Measurements from ENCODE around the gene LAMC2.
"Not testable (repeated sequence)": the region's sequence is repeated elsewhere in the genome, so short reads cannot be mapped to it uniquely, and the experiment has no call there.

Gene LAMC2

DNA sequence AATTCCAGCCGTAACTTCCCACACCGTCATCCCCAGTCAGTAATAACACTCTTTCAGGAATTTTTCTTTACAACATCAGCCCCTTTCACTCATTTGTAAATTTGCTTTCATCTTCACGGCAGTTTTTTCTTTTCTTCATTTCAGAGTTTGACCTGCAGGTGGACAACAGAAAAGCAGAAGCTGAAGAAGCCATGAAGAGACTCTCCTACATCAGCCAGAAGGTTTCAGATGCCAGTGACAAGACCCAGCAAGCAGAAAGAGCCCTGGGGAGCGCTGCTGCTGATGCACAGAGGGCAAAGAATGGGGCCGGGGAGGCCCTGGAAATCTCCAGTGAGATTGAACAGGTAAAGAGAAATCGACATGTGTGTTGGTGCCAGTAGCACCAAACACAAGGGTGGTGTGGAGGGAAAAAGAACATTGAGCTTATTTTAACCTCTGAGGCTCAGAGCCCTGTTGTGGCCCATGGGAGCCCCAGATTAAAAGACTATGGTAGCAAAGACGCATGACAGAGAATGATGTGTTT lies 53.2 kb downstream of the LAMC2 start:
- FAIRE-seq, result no peak

GRCh38 chr1:183239793-183240525 lies 53.9 kb downstream of the LAMC2 start:
- no peak for FAIRE-seq

- FAIRE-seq, result no peak
These were observed 54.4 kb downstream of the LAMC2 start for GRCh38 chr1:183240526-183240825.

DNA sequence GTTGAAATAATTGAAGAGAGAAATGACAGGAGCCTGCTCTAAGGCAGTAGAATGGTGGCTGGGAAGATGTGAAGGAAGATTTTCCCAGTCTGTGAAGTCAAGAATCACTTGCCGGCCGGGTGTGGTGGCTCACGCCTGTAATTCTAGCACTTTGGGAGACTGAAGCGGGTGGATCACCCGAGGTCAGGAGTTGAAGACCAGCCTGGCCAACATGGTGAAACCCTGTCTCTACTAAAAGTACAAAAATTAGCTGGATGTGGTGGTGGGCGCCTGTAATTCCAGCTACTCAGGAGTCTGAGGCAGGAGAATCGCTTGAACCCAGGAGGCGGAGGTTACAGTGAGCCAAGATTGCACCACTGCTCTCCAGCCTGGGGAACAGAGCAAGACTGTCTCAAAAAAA lies 54.8 kb downstream of the LAMC2 start:
- FAIRE-seq, result not testable (repeated sequence)

GRCh38 chr1:183241471-183241870 lies 55.4 kb downstream of the LAMC2 start:
- no peak for FAIRE-seq

DNA sequence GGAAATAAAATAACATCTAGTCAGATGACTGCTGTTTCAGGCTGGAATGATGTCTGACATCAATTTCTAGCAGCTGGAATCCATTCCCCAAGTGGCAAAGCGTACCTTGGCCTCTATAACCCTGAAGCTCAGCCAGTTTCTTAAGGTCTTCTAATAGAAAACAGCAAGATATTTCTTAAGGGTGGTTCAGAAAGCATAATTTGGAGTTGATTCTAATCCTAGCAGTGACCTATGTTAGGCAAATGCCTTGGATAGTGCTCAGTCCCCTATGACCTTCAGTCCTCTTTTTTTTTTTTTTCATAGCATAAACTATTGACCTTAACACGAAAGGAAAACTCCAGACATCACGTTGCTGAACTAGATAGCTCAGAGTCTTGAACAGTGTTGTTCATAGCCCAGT lies 56.5 kb downstream of the LAMC2 start:
- no peak for FAIRE-seq

- no peak for FAIRE-seq
These were observed 57.3 kb downstream of the LAMC2 start for GRCh38 chr1:183243161-183244050.

DNA sequence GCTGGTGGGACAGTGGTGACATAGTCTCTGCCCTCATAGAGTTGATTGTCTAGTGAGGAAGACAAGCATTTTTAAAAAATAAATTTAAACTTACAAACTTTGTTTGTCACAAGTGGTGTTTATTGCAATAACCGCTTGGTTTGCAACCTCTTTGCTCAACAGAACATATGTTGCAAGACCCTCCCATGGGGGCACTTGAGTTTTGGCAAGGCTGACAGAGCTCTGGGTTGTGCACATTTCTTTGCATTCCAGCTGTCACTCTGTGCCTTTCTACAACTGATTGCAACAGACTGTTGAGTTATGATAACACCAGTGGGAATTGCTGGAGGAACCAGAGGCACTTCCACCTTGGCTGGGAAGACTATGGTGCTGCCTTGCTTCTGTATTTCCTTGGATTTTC lies 58.4 kb downstream of the LAMC2 start:
- no peak for FAIRE-seq

DNA sequence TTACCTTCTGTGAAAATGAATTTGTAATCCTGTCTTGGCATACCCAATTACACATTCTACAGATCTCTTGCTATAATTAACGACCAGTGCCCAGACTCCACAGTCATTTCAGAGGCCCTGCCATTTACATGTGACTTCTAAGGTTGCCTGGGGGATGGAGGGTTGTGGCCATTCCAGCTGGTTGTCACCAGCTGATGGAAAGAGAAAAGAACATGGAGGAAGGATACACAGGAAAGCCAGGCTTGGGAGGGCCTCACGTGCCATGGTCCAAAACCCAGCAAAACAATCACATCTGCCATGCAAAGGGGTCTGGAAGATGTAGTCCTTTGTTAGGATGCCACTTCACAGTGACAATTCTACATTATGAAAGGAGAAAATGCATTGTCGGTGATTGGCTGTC lies 59.3 kb downstream of the LAMC2 start:
- no peak for FAIRE-seq

DNA sequence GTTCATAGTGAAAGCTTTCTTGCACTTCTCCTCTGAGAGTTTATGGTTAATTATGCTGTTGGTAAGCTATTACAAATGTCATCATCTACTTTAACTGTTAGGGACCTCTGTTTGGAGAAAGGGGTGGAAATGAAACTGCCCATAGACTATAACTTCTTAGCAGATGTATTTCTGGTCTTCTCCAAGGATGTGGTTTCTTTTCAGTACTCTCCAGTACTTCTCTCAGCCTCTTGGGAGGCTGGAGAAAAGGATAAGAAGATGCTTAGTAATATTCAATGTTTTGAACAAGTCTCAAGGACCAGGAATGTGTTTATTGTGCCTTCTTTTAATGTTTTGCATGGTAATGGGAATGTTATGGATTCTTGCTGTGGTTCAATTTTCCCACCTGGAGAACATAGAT lies 60.4 kb downstream of the LAMC2 start:
- no peak for FAIRE-seq

- FAIRE-seq, result no peak
These were observed 61.0 kb downstream of the LAMC2 start for GRCh38 chr1:183247066-183247465.

- no peak for FAIRE-seq
These were observed 61.4 kb downstream of the LAMC2 start for GRCh38 chr1:183247484-183247883.

DNA sequence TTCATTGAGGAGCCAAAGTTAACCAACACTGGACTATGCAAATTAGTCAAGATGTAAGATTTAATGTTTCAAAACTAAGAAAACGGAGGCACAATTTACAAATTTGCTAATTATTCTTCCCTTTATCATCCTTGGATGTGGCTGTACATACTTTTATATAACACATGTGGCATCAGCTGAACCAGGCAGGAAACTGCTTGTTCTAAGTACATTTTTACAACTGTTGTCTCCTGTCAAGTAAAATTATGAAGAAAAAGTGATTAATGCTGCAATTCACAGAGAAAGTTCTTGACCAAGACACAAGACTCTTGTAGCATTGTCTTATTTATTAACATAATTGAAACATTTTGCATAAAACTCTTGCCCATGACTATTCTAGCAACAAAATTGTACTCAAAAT lies 61.9 kb downstream of the LAMC2 start:
- no peak for FAIRE-seq

DNA sequence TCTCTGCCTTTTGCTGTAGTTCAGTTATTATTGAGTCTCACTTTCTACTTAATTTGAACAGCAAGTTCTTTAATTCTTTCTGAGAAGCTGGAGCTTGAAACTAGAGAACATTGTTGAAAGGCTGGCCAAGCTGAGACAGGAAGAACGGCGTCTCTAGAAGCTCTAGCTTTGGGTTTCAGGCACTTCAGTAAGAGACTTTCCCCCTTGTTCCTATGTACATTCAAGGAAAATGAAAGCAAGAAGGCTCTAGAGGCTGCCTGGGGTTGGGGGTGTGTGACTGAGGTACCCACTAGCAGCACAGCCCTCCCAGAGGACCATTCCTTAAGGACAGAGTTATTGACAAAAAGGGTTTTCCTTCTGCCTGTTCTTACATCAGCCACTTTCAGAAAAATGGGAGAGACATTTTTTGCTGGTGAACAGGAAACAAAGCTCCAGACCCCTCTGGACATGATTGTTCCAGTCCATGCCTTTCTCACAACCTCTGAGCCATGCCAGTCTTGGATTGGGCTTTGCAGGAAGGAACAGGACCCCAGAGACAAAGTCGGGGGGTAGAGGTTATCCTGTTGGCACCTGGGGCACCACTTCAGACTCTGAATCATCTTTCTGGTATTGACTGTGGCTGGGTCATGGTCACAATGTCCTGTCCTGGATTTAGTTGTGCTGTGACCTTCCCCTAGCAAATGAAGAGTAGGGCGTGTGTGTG lies 63.1 kb downstream of the LAMC2 start:
- FAIRE-seq, result no peak

DNA sequence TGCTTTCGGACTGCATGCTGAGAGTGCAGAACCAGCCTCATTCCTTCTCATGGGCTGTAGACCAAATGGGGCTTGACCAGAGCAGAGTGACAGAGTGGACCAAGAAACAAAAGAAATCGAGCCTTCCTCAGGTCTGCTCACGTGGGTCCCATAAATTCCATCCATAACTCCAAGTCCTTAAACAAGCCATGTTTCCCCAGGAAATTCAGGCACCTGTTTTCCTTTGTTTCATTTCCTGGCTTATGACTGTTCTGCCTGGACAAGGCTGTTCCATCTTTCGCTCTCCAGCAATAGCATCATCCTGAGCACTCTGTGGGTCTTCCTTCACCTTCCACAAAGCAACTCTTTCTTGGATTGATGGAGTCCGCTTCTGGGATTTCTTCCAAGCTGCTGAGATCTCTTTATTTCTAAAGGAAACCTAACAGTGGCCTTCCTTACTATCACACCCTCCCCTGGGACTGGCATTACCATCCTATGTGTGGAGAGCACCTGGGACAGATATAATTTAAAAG lies 63.9 kb downstream of the LAMC2 start:
- no peak for FAIRE-seq

- FAIRE-seq, result no peak
These were observed 65.3 kb downstream of the LAMC2 start for GRCh38 chr1:183251101-183251958.

GRCh38 chr1:183251959-183252450 lies 65.9 kb downstream of the LAMC2 start:
- FAIRE-seq, result no peak

DNA sequence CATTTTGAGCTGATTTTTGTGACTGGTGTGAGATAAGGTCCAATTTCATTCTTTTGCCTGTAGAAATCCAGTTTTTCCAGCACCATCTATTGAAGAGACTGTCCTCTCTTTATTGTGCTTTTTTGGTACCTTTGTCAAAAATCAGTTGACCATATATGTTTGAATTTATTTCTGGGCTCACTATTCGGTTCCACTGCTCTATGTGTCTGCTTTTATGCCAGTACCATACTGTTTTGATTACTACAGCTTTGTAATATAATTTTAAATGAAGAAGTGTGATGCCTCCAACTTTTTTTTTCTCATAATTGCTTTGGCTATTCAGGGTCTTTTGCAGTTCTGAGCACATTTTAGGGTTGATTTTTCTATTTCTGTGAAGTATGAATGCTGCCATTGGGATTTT lies 69.0 kb downstream of the LAMC2 start:
- FAIRE-seq, result no peak

DNA sequence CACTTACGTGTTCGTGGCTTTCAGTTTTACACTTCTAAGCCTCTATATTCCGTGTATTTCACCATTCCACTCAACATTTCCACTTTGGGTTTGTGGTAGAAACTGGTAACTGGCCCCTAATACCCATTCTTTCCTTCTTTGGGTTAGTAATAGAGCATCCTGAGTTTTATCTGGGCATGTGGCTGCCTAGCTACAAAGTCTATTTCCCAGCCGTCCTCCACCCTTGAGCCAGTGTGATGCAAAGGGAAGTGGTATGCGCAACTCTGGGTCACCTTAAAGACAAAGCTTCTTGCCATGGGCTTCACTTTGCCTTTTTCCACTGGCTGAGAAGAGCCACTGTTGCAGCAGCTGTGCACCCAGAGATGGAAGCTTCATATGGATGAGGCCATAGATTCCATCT lies 73.9 kb downstream of the LAMC2 start:
- FAIRE-seq, result no peak

DNA sequence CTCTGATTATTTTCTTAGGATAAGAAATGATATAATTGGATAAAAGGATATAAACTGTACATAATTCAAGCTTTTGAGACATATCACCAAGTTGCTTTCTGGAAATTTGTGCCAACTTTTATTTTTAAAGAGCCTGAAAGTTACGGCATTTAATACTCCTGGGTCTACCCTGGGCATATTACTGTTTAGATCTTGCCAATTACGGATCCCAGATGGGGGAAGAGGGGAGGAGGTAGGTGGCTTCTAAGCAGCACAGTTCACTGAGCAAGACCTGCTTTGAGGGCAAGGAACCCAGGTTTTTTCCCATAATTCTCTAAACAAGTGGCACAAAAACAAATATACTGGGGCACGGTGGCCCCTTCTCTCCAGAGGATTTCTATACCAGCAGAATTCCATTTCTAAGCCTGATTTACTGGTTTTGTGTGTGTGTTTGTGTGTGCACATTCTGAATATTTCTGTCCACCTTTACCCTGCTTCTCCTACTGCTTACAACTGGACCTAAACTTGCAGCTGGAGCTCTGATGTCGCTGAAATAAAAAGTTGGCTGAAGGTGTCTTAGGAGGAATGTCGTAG lies 76.7 kb downstream of the LAMC2 start:
- no peak for FAIRE-seq

GRCh38 chr1:183263886-183264602 lies 78.0 kb downstream of the LAMC2 start:
- no peak for FAIRE-seq
